D721Med (cell line): ENCODE data around the gene UFD1.
A peak's percentile ranks its signal among the peaks of the same experiment; 100 is the strongest.

Experiments used
- DNase-seq: peaks from one replicate; pipeline ENCODE4 v3.0.0; 2011; ENCODE audit warnings: low spot score; ENCODE audit not compliant: insufficient read length
- FAIRE-seq: peaks from 2 replicates; lab custom pipeline; 2011; peaks lifted over from hg19 to GRCh38; lab: Jason Lieb, UNC
- TF ChIP-seq, protein P1 (sequence below): IDR thresholded peaks from 2 replicates; pipeline ENCODE4 v1.5.1; 2012; ENCODE audit warnings: mild to moderate bottlenecking, control low read depth; ENCODE audit not compliant: insufficient read depth; ENCODE audit errors: missing control alignments

The UFD1 gene

GRCh38 chr22:19482297-19482696, 3.3 kb upstream of the UFD1 start:
- no peak for FAIRE-seq
- TF ChIP-seq, protein P1, sequence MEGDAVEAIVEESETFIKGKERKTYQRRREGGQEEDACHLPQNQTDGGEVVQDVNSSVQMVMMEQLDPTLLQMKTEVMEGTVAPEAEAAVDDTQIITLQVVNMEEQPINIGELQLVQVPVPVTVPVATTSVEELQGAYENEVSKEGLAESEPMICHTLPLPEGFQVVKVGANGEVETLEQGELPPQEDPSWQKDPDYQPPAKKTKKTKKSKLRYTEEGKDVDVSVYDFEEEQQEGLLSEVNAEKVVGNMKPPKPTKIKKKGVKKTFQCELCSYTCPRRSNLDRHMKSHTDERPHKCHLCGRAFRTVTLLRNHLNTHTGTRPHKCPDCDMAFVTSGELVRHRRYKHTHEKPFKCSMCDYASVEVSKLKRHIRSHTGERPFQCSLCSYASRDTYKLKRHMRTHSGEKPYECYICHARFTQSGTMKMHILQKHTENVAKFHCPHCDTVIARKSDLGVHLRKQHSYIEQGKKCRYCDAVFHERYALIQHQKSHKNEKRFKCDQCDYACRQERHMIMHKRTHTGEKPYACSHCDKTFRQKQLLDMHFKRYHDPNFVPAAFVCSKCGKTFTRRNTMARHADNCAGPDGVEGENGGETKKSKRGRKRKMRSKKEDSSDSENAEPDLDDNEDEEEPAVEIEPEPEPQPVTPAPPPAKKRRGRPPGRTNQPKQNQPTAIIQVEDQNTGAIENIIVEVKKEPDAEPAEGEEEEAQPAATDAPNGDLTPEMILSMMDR: no peak
- no peak for DNase-seq

DNA sequence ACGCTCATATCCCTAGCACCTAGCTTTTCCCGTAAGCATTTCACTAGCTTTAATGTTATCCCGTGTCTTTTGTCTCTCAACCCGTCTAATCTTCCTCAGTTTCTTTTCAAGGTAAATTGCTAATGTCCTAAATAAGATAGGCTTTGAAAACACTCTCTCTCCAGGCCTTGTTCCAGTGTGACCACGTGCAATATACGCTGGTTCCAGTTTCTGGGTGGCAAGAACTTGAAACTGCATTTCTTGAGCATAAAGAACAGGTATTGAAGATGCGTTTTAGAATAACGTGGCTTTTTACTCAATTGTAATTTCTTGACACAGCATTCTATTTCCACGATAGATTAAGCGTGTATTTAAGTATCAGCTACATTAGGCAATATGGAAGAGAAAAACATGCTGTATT, 1.8 kb upstream of the UFD1 start:
- no peak for FAIRE-seq
- TF ChIP-seq, protein P1: no peak
- no peak for DNase-seq

- FAIRE-seq (no peak), DNase-seq (no peak)
- TF ChIP-seq, protein P1: no peak
Measured at GRCh38 chr22:19480173-19480568, 1.2 kb upstream of the UFD1 start.

DNA sequence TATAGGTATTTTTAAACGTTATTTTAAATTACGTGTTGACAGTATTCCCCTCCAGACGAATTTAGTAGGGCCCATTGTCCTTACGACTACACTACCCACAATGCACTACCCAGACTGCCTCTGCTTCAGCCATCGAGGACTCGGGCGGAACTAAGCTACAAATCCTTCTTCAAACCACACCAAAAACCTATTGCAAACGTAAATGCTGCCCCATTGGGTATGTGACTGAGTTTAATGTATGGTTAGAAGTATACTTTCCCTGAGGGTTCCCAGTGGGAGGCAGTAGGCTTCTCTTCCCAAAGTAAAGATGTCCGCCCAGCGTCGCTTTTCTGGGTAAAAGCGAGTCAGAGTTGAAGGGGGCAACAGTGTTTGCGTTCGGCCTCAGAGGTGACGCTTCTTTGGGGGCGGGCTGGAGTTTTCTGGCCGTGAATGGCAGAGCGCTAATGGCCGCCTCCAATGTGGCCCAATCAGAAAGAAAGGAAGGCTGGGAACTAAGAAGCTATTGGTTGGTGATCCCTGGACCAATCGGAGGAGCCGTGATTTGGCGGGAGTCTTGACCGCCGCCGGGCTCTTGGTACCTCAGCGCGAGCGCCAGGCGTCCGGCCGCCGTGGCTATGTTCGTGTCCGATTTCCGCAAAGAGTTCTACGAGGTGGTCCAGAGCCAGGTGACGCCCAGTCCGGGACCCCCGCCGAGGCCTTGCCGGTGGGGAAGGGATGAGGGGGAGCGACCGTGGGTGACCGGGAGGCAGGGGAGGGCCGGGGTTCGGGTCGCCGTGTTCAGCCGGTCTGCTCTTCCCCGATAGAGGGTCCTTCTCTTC, 571 bp upstream of the UFD1 start, which contains the start of gene CDC45:
CDC45 (plus strand) TSS at position 566 of the 818 bp plus-strand sequence; CDS start at position 615, 49 bp downstream.
- TF ChIP-seq, protein P1: no peak
- FAIRE-seq: peak; percentile 58

GRCh38 chr22:19478045-19478900, 720 bp downstream of the UFD1 start:
- DNase-seq: no peak
- no peak for FAIRE-seq
- TF ChIP-seq, protein P1: no peak

More for the DNA sequence above, 571 bp upstream of the UFD1 start, which contains the start of gene CDC45:
- peak; percentile 93 for DNase-seq

DNA sequence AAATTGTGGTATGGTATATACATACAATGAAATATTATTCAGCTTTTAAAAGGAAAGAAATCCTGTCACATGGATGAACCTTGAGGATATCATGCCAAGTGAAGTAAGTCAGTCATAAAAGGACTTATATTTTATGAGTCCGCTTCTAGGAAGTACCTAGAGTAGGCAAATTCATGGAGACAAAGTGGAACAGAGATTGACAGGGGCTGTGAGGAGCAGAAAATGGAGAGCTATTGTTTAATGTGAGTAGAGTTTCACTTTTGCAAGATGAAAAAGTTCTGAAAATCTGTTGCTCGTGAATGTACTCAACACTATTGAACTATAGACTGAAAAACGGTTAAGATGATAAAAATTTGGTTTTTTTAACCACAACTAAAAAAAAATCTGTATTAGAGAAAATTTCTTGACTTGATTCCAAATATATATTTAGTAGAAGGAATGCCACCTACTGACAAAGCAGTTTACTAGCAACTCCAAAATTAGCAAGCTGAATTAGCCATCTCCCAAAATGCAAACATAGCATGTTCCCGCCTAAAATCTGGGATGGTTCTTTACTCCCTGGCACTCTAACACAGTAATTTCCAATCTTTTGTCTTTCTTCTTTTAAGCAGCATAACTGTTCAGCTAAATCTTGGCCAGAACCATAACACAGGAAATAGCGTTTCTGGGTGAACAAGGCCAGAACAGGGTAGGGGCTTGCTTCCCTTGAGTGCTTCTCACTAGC, 1.5 kb downstream of the UFD1 start:
- no peak for FAIRE-seq

More for the DNA sequence above, 1.5 kb downstream of the UFD1 start:
- no peak for DNase-seq
- TF ChIP-seq, protein P1: peak; percentile 26
